C4-2B (cell line): ENCODE data around the gene THADA.

Experiments used
- H3K27ac ChIP-seq: fragments of 450-650 bp; 2 replicates; pipeline ENCODE4 v1.5.1; 2017
- ZFX ChIP-seq: fragments of 450-650 bp; IDR thresholded peaks from 2 replicates; pipeline ENCODE4 v1.6.1; 2017
- TF ChIP-seq, protein P1 (sequence below): fragments of 450-650 bp; conservative IDR thresholded peaks from 2 replicates; pipeline ENCODE4 v1.5.1; 2017; ENCODE audit warnings: mild to moderate bottlenecking

THADA gene

DNA sequence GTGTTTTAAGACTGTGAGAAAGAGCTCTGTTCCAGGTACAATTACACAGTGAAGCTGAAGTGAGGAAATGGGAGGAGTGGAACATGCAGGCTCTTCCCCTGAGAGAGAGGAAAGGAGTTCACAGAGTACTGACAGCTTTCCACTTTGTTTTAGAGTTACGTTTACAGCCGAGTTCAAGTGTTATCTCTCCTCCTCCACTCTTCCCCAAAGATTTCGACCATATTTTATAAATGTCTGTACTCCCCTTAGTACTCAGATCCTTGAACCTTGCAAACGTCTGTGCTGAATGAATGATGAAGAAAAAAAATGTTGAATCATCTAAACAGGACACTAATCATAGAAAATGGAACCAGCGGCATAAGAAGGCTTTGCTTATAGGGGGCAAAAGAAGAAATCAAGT, 121.6 kb downstream of the THADA start:
- TF ChIP-seq, protein P1, sequence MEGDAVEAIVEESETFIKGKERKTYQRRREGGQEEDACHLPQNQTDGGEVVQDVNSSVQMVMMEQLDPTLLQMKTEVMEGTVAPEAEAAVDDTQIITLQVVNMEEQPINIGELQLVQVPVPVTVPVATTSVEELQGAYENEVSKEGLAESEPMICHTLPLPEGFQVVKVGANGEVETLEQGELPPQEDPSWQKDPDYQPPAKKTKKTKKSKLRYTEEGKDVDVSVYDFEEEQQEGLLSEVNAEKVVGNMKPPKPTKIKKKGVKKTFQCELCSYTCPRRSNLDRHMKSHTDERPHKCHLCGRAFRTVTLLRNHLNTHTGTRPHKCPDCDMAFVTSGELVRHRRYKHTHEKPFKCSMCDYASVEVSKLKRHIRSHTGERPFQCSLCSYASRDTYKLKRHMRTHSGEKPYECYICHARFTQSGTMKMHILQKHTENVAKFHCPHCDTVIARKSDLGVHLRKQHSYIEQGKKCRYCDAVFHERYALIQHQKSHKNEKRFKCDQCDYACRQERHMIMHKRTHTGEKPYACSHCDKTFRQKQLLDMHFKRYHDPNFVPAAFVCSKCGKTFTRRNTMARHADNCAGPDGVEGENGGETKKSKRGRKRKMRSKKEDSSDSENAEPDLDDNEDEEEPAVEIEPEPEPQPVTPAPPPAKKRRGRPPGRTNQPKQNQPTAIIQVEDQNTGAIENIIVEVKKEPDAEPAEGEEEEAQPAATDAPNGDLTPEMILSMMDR: no peak
- TF ChIP-seq ZFX: no peak
- no peak overlapping the region for H3K27ac ChIP-seq

DNA sequence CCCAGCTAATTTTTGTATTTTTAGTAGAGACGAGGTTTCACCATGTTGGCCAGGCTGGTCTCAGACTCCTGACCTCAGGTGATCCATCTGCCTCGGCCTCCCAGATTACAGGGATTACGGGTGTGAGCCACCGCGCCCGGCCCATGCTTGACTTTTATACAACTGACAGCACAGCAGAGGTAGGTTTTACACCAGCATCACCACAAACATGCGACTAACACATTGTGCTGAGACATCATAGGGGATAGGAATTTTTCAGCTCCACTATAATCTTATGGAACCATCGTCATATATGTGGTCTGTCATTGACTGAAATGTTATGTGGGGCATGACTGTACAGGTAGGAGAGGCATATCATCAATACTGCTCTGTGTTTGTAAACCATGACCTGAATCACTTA, 122.1 kb downstream of the THADA start:
- no peak overlapping the region for H3K27ac ChIP-seq
- TF ChIP-seq, protein P1: no peak
- no peak for TF ChIP-seq ZFX

DNA sequence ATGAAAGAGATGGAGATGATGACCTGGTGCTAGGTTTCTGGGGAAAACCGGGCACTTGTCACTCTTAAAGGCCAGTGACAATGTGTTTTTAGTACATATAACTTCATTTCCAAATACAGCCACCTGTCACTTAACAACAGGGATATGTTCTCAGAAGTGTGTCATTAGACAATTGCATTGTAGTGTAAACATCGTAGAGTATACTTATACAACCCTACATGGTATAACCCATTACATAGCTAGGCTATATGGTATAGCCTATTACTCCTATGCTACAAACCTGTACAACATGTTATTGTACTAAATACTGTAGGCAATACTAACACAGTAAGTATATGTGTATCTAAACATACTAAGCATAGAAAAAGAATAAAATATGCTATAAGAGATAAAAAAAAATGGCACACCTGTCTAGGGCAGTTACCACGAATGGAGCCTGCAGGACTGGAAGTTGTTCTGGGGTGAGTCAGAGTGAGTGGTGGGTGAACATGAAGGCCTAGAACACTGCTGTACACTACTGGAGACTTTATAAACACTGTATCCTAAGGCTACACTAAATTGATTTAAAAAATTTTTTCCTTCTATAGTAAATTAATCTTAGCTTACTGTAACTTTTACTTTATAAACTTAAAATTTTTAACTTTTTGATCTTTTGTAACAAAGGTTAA, 123.2 kb downstream of the THADA start:
- no peak overlapping the region for H3K27ac ChIP-seq
- TF ChIP-seq ZFX: no peak
- TF ChIP-seq, protein P1: no peak

DNA sequence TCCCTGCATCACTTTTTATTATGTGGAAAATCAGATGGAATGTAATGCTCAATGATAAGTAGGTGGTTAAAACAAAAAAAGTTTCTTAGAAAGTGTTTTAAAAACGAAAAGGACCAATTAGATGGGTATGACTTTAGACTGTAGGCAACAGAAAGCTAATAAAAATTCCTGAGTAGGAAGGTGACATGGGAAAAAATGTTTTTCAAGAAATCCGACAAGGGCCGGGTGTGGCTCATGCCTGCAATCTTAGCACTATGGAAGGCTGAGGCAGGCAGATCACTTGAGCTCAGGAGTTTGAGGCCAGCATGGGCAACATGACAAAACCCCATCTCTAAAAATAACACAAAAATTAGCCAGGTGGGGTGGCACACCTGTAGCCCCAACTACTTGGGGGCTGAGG, 126.1 kb downstream of the THADA start:
- no peak overlapping the region for H3K27ac ChIP-seq
- TF ChIP-seq, protein P1: no peak

DNA sequence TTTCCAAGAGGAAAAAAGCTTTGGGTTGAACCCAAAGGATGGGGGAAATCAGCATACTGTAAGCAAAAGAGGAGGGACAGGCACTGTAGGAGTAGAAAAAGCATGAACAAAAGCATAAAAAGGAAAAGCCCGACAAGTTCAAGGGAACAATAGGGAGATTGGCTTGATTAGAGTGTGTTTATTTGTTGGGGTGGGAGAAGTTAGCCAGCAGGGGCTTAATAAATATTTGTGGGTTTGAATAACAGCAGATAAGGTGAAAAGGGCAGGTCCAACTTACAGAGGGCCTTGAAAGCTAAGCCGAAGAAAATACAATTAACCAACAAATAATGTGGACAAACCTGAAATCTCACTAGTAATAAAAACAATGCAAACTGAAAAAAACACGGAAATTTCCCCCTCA, 126.7 kb downstream of the THADA start:
- TF ChIP-seq, protein P1: no peak
- no peak for TF ChIP-seq ZFX
- no peak overlapping the region for H3K27ac ChIP-seq

DNA sequence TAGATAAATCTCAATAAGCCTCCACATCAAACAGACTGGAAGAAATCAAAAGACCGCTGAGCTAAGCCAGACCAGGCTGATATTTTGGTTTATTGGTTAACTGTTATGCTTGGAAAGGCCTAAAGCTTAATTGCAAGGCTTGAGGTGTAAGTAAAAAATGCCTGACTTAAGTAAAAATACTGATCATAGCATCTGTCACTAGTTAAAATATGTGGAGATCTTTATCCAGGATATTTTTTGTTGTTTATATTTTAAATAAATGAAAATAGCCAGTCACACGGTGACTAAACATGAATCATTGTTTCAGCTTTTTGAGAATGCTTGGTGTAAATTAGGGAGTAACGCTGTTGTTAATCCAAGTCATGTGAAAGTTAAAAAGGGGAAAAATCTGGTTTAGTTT, 127.9 kb downstream of the THADA start:
- TF ChIP-seq, protein P1: no peak
- no peak for TF ChIP-seq ZFX
- no peak overlapping the region for H3K27ac ChIP-seq

DNA sequence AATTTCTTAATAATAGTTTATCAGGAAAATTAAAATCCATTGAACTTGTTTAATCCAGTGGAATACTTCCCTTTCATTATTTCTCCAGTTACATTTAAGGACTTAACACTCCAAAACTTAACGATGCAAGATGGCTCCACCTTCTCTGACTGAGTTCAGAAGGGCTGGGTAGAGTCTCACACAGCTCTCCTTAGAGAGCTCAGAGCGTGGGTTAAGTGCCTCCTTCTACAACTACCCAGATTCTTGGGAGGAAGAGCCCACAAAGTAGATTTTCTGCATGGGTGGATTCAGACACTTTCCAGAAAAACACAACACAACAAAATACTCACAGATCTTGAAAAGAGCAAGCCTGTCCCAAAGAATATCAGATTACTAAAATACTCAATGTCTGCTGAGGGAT, 130.6 kb downstream of the THADA start:
- H3K27ac ChIP-seq: no peak overlapping the region
- no peak for TF ChIP-seq ZFX
- TF ChIP-seq, protein P1: no peak
